CD4-positive, alpha-beta T cell treated with Interleukin-4 for 1 hour (primary cell): ENCODE data around the gene CDK17.
A peak's percentile ranks its signal among the peaks of the same experiment; 100 is the strongest.
"Not testable (repeated sequence)": the region's sequence is repeated elsewhere in the genome, so short reads cannot be mapped to it uniquely, and the experiment has no call there.

Experiments used
- DNase-seq, 2 donors: peaks; one replicate each; pipeline ENCODE4 v3.0.0-alpha.2; 2020 to 2022

CDK17 gene

DNA sequence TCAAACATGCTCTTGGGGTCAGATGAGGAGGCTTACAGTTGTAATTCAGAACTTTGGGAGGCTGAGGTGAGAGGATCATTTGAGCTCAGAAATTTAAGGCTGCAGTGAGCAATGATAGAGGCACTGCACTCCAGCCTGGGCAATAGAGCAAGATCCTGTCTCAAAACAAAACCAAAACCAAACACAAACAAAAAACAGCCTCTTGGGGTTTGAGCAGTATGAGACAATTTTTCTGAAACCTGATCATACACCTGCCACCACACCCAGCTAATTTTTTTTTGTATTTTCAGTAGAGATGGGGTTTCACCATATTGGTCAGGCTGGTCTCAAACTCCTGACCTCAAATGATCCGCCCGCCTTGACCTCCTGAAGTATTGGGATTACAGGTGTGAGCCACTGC, 17.4 kb upstream of the CDK17 start:
- not testable (repeated sequence) for DNase-seq

DNA sequence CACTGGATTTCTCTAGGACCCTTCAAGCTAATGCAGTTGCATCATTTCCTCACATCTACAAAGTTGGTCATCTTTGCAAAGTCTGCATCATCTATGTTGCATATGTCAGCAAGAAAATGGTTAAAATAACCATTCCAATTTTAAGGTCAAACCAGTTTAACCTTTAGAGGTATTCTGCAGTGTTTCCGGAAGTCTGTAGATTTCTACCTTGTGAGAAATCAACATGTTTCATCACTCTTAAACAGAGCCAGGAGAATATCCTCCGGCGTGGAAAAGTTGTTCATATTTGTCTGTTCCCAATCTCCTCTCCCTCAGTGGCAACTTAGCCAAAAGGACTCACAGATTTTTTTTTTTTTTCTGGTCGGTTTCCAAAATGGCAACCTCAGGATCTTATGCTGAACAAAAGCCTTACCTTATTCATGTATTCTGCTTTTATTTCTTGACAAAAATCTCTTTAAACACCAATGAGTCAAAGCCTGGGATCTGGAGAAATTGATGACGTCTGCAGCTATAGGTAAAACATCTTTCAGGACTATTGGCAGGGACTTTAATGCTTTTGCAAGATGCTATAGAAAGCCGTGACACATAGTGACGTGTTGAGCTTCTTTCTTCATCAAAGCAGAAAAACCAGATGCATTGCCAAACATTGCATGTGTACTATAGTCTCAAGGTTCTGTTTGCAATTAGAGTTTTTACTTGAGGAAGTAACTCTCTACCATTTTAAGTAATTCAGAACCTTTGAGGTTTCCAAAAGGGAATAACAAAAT, 16.0 kb upstream of the CDK17 start:
- no peak for DNase-seq

DNA sequence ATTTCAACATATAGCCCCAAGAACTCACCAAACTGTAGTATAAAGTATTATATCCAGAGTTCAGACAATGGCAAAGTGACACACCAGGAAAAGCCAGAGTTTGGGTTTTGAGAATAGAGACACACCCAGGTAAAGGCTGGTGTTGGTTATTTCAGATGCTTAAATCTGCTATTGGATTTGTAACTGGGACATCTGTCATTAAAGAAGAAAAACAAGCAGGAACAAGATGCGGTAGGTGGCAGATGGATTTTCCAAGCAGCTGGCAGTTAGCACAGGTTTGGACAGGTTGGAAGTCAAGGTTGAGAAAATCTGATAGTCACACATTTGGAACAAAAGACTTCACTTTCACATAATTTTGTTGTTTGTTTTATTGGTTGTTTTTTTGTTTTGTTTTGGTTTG, 14.4 kb upstream of the CDK17 start:
- no peak for DNase-seq

DNA sequence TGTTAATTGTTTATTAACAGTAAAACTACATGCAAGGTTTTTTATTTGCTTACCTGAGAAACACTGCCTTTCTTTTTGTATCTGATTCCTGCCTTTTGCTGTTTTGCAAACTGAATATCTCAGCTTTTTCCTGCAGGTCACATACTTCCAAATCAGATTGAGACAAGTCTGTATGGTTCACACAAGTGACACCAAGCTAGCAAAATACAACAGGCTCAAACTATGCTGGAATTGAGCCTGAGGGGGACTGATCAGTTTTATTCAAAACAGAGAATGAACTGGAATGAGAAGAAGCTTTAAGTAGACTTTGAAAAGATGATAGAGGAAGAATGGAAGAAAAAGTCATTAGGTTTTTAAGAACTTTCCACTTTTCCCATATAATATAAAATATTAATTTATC, 12.2 kb upstream of the CDK17 start:
- DNase-seq: no peak

DNA sequence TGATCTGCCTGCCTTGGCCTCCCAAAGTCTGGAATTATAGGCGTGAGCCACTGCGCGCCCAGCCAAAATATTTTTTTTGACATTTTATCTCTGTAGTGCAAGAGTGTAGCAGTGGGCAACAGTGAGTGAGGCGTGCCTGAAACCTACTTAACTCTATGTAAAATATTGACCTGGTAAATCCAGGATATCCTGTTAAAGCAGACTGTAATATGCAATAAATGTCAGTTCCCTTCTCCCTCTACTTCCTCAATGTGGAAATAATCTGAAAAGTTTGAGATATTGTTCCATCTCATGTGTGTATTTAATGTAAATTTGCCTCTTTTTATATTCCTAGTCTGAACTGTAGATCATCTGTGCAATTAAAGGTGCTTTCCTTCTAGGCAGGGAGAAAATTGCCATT, 9.5 kb upstream of the CDK17 start:
- DNase-seq: no peak

DNA sequence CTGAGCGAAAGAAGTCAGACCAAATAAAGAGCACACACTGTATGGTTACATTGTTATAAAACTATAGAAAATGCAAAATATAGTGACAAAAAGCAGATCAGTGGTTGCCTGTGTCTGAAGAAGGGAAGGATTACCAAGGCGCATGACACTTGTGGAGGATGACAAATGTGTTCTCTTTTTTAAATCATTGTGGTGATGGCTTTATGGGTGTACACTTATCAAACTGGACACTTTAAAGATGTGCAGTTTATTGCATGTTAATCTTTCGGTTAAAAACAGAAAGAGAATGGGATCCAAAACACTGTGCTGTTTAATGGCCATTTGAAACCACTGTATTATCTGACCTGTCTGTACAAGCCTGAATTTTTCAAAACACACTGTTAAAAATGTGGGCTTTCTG, 8.8 kb upstream of the CDK17 start:
- no peak for DNase-seq

DNA sequence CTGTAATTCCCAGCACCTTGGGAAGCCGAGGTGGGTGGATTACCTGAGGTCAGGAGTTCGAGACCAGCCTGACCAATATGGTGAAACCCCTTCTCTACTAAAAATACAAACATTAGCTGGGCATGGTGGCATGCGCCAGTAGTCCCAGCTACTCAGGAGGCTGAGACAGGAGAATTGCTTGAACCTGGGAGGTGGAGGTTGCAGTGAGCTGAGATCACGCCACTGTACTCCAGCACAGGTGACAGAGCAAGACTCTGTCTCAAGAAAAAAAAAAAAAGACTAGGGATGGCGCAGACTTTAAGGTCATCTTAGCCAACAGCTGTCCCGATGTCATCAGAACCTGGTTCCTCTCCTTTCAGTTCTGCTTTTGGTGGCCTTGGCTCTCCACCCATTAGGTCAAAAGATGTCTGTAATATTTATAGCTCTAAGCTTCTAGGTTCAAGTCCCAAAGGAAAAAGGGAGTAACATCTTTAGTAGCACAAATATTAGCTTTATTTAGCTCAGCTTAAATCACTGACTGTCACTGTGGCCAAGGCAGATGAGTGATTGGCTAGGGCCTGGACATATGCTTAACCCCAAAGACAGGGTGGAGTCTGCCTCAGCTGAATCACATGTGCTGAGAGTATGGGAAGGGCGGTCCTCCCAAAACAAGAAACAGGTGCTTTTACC, 7.3 kb upstream of the CDK17 start:
- DNase-seq: peak in 1 of 2 donors; percentile 68

DNA sequence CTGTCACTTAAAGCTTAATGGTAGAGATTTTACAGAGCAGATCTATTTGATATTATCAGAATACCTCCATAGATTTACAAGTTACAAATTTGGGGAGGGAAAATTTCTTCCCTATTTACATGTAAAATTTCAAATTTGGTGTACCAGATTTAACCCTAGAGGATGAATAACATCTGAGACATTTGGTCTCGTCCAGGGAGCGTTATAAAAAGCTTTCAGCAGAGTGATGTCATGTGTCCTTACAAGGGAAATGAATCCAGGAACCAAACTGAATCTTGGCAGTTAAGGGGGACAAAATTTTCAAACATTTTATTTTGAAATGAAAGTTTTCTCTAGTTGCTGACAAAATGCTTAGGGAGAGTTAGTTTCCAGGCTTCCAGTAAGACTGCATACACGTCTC, 4.5 kb upstream of the CDK17 start:
- no peak for DNase-seq

DNA sequence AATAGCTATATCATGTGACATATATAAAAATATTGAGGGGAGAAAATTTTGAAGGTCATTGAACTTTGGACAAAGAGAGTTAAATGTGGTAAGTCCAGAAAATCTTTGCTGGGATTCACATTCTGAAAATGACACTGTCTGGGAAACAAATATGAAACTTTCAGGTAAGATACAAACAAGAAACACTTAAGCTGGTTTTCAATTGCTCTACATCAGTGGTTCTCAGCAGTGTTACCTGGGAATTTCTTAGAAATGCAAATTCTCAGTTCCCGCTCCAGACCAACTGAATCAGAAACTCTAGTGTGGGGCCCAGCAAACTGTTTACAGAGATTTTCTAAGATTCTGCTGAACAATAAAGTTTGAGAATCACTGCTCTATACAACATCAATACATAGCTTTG, 3.6 kb upstream of the CDK17 start:
- DNase-seq: no peak

DNA sequence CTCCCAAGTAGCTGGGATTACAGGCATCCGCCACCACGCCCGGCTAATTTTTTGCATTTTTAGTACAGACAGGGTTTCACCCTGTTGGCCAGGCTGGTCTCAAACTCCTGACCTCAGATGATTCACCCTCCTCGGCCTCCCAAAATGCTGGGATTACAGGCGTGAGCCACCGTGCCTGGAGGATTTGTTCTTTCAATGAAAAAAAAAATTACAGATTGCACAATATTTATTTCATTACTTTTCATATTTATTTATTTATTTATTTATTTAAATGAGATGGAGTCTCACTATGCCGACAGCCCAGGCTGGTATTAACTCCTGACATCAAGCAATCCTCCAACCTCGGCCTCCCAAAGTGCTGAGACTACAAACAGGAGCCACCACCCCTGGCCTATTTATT, 2.3 kb upstream of the CDK17 start:
- not testable (repeated sequence) for DNase-seq

DNA sequence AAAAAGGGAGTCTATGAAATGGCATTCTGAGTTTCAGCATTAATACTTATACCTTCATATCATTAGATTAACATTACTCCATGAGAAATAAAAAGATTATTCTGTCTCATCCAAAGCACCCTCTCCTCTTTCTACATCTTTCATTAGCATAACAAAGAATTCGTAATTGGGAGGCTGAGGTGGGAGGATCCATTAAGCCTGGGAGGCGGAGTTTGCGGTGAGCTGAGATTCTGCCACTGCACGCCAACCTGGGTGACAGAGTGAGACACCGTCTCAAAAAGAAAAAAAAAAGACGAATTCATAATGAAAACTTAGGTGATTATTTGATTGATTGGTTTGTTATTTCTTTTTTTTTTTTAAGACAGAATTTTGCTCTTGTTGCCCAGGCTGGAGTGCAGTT, 1.8 kb upstream of the CDK17 start:
- DNase-seq: peak; percentile 38 to 45

DNA sequence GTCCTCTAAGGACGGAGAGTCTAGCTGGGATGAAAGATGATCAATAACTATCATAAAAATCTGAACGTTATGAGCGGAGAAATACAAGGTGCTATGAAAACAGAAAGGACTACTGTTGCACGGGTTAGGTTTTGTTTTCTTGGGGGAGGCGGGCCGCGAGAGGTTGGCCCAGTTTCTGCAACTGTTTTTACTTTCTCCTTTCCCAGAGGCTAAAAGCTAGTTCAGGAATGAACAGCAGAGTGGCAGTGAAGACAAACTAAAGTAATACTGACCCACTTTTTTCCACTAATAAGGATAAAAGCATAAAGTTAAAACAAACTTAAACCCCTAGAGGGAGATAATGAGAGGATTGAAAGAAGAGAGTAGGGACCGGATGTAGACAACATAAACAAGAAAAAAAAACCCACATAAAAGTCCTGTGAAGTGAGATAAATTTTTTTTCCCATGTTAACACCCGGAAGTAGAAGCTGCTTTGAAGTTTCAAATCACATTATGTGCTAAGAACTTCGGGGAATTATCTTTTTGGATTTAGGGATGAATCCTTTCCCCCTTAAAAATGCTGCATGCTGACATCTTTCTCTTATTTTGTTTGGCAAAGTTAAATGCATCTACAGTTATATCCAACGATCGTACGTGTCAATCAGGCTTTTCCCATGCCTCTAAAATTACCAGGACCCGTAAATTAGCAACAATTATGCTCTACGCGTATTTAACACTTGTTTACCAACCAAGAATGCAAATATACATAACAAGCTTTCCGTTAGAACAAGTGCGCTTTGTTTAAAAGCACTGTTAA, 1.0 kb upstream of the CDK17 start:
- peak in 1 of 2 donors; percentile 89 for DNase-seq

DNA sequence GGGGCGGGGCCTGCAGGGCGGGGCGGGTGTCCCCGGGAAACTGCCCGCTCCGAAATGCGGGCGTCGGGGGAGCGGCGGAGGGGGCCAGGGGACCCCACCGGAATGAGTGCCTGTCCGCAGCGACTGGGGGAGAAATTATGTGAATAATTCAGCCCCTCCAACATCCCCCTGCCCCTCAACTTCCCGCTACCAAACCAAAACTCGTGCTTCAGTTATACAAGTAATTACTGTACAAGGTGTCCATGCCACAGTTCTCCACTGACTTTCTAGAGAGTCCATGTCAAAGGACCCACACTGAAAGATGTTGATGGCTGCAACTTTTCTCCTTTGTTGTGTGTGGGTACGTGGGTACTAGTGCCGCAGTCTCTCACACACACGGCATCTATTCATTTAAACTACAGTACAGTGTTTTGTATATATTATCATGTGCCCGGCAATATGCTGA, 414 bp upstream of the CDK17 start:
- DNase-seq: no peak

DNA sequence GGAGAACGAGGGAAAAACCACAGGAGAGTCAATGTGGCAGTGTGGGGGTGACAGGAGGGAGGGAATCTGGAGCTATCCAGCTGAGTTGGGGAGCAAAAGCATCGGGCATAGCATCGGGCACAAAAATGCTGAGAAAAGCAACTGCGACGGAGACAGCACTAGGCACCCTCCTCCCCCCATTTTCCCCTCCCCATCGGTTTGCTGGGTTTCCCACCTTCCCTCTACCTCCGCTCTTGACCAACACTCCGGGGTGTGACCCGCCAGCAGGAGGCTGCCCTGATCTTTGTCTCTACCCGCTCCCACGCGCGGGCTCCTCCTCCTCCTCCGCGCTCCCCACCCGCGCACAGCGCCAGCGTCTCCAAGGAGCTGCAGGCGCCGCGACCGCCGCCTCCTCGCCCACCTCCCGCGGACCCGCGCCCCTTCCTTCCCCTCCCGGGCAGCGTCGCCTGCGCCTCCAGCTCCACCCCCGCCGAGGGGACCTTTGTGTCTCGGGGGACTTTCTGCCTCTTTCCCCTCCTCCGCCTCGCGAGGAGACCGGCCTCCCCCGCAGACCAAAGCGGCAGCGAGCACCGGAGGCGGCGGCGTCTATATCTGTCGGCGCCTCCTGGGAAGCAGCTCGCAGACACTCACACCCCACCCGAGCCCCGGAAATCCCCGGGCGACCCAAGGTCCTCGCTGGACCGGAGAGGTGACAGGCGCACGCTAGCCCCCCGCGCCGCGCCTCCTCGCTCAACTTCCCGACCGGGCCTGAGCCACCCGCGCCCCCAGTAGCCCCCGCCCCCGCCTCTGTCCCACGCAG, 920 bp downstream of the CDK17 start:
- peak; percentile 82 to 83 for DNase-seq

DNA sequence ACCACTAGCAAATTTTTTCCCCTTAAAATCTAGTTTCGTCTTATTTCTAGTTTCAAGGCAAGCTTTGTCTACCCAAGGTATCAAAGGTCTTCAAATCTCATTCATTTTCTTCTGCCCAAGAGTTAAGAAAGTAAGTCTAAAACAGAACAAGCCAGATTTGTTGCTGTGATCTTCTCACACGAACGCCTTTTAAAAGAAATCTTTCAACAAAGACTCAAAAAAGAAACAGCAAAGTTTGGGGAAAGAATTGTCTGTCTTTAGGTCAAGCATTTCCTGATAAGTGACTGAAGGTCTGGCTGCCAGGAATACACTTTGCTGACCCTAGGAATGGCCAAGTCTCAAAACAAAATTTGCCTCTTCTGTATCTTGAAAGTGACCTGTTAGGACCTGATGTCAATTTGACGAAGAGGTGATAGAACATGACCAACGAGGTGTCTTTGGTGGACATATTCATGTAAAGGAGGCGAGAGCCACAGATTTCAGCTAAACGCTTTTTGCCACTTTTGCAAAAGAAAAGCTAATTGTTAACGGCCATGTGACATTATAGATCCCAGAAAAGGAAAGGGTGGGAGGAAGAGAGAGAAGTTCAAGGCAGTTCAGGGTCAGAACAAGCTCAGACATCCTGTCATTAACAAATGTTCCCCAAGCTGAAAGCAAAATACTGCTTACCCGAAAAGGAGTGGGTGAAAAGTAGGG, 1.7 kb downstream of the CDK17 start:
- DNase-seq: no peak

DNA sequence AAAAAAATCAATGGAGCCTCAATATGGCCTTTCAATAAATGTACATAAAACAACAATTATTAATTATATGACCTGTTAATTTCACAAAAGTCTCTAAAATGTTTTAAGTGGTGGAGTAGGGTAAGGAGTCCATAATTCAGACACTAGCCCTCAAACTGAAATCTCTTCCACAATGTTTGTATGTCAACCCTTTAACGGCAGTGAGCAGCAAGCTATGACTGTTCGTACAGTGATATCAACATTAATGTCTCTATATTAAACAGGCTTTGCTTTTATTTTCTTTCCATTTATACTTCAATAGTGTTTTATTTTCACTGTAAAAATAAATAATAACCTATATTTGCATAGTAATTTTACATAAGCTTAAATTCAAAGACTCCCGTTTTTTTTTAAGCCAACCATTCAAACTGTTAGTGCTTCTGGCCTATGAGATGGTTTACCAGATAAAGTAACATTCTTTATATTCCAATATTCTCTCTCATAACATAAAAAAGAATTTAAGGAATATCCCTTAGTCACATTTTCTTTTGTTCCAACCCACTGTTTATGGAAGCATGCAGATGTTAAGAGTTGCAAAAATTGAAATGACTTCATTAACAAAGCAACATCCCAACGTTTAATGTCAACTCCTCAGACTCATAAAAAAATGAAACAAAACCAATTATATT, 2.3 kb downstream of the CDK17 start:
- DNase-seq: no peak

DNA sequence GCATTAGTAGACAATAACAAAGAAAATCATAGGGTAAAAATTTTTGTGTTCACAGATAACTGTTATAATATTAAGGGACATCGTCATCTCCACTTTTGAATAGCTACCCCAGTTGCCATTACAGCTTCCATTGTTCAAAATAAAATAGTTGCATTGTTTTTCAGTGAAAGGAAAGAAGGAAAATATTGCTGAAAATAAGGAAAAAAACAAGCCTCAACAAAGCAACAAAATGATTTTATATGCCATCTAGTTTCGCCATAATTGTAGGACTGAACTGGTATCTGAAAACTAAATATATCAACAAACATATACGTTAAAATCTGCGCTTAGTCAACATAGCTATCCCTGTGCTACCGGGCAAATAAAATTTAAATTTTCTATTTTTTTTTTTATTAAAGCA, 3.3 kb downstream of the CDK17 start:
- DNase-seq: no peak

DNA sequence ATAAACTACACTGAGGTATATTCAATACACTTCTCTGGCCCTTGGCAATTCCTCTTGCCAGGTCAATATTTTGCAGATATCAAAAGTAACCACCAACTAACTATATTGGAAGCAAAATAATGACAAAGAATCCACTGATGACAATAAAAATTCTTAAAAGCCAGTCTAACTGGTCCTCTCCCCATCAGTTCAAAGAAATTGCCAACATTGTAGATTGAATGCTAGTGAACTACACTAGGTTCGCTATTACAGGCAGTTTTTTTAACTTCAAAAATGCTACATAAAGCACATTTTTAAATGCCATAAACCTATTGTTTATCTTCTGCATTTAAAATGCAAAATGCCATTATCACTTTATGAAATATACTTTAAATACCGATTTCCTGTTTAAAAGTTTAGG, 4.0 kb downstream of the CDK17 start:
- no peak for DNase-seq

DNA sequence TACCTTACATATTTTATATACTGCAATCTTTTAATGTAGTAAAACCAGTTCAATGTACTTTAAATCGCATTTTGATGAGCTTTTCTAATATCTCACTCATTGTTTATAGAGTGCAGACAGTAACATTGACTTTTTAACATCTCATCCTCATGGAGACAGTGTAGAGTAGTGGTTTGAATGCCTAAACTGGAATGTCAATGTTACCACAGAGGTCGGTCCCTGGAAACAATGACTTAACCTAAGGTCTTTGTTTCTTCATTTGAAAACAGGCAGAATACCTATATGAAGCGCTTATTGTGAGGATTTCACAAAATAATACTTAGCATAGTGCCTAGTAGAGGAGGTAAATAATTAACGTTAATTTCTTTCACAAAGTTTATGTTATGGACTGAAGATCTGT, 5.0 kb downstream of the CDK17 start:
- DNase-seq: no peak

DNA sequence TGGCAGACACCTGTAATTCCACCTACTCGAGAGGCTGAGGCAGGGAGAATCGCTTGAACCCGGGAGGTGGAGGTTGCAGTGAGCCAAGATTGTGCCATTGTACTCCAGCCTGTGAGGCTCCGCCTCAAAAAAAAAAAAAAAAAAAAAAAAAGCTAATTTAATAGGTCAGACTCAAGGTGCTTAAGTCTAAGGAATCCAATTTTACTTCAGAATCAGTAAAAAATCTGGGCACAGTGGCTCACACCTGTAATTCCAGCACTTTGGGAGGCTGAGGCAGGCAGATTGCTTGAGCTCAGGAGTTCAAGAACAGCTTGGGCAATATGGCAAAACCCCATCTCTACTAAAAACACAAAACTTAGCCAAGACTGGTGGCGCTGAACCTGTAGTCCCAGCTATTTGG, 7.0 kb downstream of the CDK17 start:
- not testable (repeated sequence) for DNase-seq

DNA sequence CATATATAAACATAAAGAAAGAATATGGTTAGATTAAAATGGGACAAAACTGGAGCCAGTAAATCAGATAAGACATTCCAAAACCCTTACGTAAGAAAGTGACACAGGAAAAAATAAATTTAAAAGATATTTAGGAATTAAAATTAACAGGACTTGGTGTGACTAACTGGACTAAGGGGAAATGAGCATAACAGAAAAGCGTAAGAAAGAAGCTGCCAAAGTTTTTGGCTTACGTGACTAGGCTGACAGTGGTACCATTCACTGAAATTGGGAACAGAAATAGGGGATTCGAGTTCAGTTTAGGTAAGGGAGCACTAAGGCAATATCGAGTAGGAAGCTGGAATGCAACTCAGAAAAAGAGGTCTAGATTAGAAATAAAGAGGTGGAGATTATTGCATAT, 7.8 kb downstream of the CDK17 start:
- DNase-seq: no peak

DNA sequence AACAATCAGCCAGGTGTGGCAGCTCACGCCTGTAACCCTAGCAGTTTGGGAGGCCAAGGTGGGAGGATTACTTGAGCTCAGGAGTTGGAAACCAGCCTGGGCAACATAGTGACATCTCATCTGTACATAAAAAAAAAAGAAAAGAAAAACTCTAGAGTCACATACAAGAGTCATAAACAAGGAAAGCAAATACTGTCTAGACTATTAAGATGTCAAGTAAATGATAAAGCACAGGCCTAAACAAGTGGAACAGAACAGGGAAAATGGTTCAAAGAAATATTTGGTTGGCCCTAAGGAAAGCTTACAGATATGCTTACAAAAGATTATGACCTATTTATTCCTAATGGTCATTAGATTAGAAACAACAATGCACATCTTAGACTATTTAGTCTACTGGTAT, 12.3 kb downstream of the CDK17 start:
- no peak for DNase-seq
